DOHH2 (cell line): ENCODE measurements around the gene KCNIP1.

Experiments used
- H3F3A ChIP-seq: fragments of 200-600 bp; sonication (generic), shearing (Covaris generic); 2 replicates; pipeline ENCODE4 v1.6.0; 2016; ENCODE audit warnings: antibody characterized with exemption, mild to moderate bottlenecking; ENCODE audit not compliant: control insufficient read depth, insufficient read depth
- H3K27ac ChIP-seq: fragments of 200-600 bp; sonication (generic); 2 replicates; pipeline ENCODE4 v1.5.1; 2014; ENCODE audit warnings: low read depth, mild to moderate bottlenecking, low read length, moderate library complexity
- H3K27me3 ChIP-seq: fragments of 200-600 bp; sonication (generic); 2 replicates; pipeline ENCODE4 v1.6.1; 2014; ENCODE audit warnings: mild to moderate bottlenecking, low read length, mixed read lengths; ENCODE audit not compliant: control insufficient read depth
- H3K36me3 ChIP-seq: fragments of 200-600 bp; sonication (generic); 2 replicates; pipeline ENCODE4 v1.6.1; 2014; ENCODE audit warnings: mild to moderate bottlenecking, low read length, moderate library complexity, mixed read lengths; ENCODE audit not compliant: control insufficient read depth
- H3K4me1 ChIP-seq: fragments of 200-600 bp; sonication (generic); 2 replicates; pipeline ENCODE4 v1.6.1; 2014; ENCODE audit warnings: mild to moderate bottlenecking, low read length, mixed read lengths; ENCODE audit not compliant: control insufficient read depth
- H3K4me2 ChIP-seq: fragments of 200-600 bp; sonication (generic); 2 replicates; pipeline ENCODE4 v1.6.0; 2014; ENCODE audit warnings: mild to moderate bottlenecking, low read length, moderate library complexity
- H3K4me3 ChIP-seq: fragments of 200-600 bp; sonication (generic); 2 replicates; pipeline ENCODE4 v1.5.1; 2014; ENCODE audit warnings: mild to moderate bottlenecking, low read length, mixed read lengths
- H3K79me2 ChIP-seq: fragments of 200-600 bp; sonication (generic); 2 replicates; pipeline ENCODE4 v1.6.1; 2014; ENCODE audit warnings: mild to moderate bottlenecking, low read length, mixed read lengths; ENCODE audit not compliant: control insufficient read depth
- H3K9me2 ChIP-seq: fragments of 200-600 bp; sonication (generic); replicated peaks from 2 replicates; pipeline ENCODE4 v1.6.1; 2014; ENCODE audit warnings: mild to moderate bottlenecking, low read length, mixed read lengths; ENCODE audit not compliant: control insufficient read depth
- H3K9me3 ChIP-seq: fragments of 200-600 bp; sonication (generic); 2 replicates; pipeline ENCODE4 v1.6.1; 2014; ENCODE audit warnings: antibody characterized with exemption, low read length, mixed read lengths; ENCODE audit not compliant: control insufficient read depth, insufficient read depth
- H4K20me1 ChIP-seq: fragments of 200-600 bp; sonication (generic); 2 replicates; pipeline ENCODE4 v1.6.0; 2014; ENCODE audit warnings: low read depth, mild to moderate bottlenecking, antibody characterized with exemption, low read length, moderate library complexity; ENCODE audit not compliant: control insufficient read depth, insufficient read depth
- EZH2phosphoT487 ChIP-seq: fragments of 200-600 bp; sonication (generic); IDR thresholded peaks from 2 replicates; pipeline ENCODE4 v1.6.1; 2017; ENCODE audit warnings: borderline replicate concordance, mild to moderate bottlenecking, antibody characterized with exemption, low read length, moderate library complexity, mixed read lengths
- TF ChIP-seq, protein P1 (sequence below): fragments of 200-600 bp; sonication (generic); IDR thresholded peaks from one replicate; pipeline ENCODE4 v1.5.1; 2014; ENCODE audit warnings: antibody characterized with exemption, mild to moderate bottlenecking, low read depth, low read length; ENCODE audit not compliant: poor library complexity, severe bottlenecking

Gene KCNIP1

DNA sequence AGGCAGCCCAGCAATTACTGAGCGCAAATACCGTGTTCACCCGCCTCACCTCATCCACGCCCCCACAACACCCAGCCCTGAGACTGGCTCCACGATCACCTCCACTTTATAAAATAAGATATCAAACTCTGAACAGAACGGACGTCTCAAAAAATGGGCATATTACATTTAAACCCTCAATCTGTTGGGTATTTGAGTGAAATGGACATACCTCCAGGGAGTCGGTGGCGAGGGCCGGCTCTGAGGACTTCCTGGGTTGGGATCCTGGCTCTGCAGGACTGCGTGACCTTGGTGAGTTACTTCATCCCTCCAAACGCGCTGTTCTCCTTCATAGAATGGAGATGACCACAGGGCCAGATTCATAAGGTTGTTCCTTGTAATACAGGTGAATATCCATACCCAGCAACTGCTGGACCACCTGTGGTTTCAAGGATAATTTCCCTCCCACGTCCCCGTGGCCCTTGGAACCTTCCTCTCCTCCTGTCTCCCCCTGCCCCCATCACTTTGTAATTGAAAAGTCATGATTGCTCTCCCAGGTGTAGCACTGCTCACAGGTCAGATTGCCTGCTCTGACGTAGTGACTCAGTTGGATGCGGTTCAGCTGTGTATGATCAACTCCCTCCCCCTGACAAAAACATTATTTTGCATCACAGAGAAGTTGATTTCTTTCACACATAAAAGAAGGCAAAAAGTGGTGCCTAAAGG is 135.6 kb downstream of the KCNIP1 start:
- Histone ChIP-seq H3K4me2 (no peak overlapping the region), H3K4me3 (no peak overlapping the region), H3K27ac (no peak overlapping the region), H3K79me2 (no peaks in the 10 kb centered on the region), H4K20me1 (no peaks in the 10 kb centered on the region), H3K9me3 (no peaks in the 10 kb centered on the region), H3K9me2 (no peaks in the 10 kb centered on the region), H3K36me3 (no peaks in the 10 kb centered on the region), H3F3A (no peaks in the 10 kb centered on the region), H3K4me1 (no peaks in the 10 kb centered on the region), H3K27me3 (no peaks in the 10 kb centered on the region)
- TF ChIP-seq EZH2phosphoT487: no peak
- TF ChIP-seq, protein P1, sequence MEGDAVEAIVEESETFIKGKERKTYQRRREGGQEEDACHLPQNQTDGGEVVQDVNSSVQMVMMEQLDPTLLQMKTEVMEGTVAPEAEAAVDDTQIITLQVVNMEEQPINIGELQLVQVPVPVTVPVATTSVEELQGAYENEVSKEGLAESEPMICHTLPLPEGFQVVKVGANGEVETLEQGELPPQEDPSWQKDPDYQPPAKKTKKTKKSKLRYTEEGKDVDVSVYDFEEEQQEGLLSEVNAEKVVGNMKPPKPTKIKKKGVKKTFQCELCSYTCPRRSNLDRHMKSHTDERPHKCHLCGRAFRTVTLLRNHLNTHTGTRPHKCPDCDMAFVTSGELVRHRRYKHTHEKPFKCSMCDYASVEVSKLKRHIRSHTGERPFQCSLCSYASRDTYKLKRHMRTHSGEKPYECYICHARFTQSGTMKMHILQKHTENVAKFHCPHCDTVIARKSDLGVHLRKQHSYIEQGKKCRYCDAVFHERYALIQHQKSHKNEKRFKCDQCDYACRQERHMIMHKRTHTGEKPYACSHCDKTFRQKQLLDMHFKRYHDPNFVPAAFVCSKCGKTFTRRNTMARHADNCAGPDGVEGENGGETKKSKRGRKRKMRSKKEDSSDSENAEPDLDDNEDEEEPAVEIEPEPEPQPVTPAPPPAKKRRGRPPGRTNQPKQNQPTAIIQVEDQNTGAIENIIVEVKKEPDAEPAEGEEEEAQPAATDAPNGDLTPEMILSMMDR: no peak

- no peaks in the 10 kb centered on the region for H3K36me3 ChIP-seq
- H4K20me1 ChIP-seq: no peaks in the 10 kb centered on the region
- H3K4me1 ChIP-seq: no peaks in the 10 kb centered on the region
- 0 out of 2 replicates have a peak, but pooled peaks cover 4% of the 10 kb centered on the region for H3K27me3 ChIP-seq
- H3K9me3 ChIP-seq: no peaks in the 10 kb centered on the region
- H3F3A ChIP-seq: no peaks in the 10 kb centered on the region
- no peak overlapping the region for H3K4me3 ChIP-seq
- TF ChIP-seq, protein P1: no peak
- no peak for TF ChIP-seq EZH2phosphoT487
- no peaks in the 10 kb centered on the region for H3K9me2 ChIP-seq
- H3K4me2 ChIP-seq: no peak overlapping the region
- H3K79me2 ChIP-seq: no peaks in the 10 kb centered on the region
- no peak overlapping the region for H3K27ac ChIP-seq
Measured at GRCh38 chr5:170640731-170641588, 137.1 kb downstream of the KCNIP1 start.

- no peak overlapping the region for H3K4me3 ChIP-seq
- H3K9me2 ChIP-seq: no peaks in the 10 kb centered on the region
- H3K27ac ChIP-seq: no peak overlapping the region
- H3K79me2 ChIP-seq: no peaks in the 10 kb centered on the region
- H3F3A ChIP-seq: no peaks in the 10 kb centered on the region
- TF ChIP-seq, protein P1: no peak
- no peak for TF ChIP-seq EZH2phosphoT487
- H4K20me1 ChIP-seq: no peaks in the 10 kb centered on the region
- H3K4me2 ChIP-seq: no peak overlapping the region
- H3K27me3 ChIP-seq: peaks cover 8% of the 10 kb centered on the region; the same call in 1 of the 2 replicates
- H3K36me3 ChIP-seq: no peaks in the 10 kb centered on the region
- no peaks in the 10 kb centered on the region for H3K4me1 ChIP-seq
- no peaks in the 10 kb centered on the region for H3K9me3 ChIP-seq
Measured at GRCh38 chr5:170641589-170642031, 137.8 kb downstream of the KCNIP1 start.
